HG02763 (cell line): ENCODE results near the gene ACTL10.

Experiments used
- ATAC-seq: cut with Tn5 transposase; IDR thresholded peaks from one replicate; pipeline ENCODE4 v1.9.1; 2021; ENCODE audit warnings: mild to moderate bottlenecking, moderate library complexity; ENCODE audit not compliant: unreplicated experiment

ACTL10 gene

DNA sequence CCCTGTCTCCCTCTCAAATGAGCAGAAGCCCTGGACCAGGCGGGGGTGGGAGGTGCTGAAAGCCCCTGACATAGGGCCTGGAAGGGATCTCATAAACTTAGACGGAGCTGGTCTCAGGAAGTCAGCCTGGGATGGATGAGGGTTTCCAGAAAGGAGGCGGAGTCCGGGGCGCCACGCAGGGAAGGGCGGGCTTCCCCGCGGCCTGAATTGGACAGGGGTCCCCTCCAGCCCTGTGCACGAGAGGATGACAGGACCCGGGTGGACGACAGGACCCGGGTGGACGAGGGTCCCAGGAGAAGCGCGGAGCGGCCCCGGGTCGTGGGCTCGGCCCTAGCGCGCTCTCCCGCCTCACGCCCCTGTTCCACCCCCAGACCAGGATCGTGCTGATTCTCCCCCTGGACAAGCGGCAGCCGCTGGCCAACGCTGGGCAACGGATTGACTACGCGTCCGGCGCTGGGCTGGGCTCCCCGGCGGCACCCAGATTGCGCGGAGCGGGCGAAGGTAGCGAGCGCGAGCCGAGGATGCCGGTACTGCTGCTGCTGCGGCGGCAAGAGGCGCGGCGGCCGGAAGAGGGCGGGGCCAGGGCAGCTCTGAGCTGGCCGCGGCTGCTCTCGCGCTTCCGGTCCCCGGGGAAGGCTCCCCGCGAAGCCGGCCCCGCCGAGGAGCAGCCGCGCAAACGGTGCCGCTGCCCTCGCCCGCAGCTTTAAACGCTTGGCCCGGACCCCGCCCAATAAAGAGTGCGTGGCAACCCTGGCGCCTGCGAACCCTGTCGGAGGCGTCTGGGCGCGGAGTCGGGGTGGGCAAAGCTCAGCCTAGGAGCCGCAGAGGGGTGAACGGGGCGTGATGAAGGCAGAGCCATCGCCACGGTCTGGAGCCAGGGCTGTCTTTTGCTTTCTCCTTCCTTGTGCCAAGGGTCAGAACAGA lies 3.3 kb upstream of the ACTL10 start:
- peak; percentile 41 for ATAC-seq

GRCh38 chr20:33664085-33664761 lies 2.5 kb upstream of the ACTL10 start:
- ATAC-seq: no peak

DNA sequence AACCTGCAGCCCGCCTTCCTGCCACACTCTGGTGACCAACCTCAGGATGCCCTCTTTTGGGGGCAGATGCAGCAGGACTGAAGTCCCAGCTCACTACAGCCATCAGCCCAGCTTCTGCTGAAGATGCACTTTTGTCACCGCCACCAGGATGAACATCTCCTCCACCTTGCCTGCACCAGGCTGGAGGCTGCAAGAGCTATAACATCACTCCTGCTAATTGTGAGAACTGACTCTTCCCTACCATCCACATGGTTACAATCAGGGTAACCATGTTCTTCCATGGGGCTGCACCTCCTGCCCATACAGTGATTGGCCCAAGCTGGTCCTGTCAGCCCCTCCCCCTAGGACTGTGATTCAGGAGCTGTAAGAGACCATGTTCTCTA lies 2.0 kb upstream of the ACTL10 start:
- no peak for ATAC-seq

DNA sequence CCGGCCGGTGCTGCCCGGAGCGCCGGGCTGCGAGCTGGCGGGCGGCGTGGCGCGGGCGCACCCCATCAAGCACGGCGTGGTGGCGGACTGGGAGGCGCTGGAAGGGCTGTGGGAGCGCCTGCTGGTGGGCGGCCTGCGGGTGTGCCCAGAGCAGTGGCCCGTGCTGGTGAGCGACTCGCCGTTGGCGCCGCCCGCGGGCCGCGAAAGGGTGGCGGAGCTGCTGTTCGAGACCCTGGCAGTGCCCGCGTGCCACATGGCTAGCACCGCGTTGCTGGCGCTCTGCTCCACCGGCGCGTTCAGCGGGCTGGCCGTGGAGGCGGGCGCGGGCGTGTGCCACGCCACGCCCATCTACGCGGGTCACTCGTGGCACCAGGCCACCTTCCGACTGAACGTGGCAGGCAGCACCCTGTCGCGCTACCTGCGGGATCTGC lies 517 bp downstream of the ACTL10 start:
- ATAC-seq: no peak

GRCh38 chr20:33667676-33668465 lies 1.1 kb downstream of the ACTL10 start:
- peak; percentile 39 for ATAC-seq

GRCh38 chr20:33668466-33669155 lies 1.9 kb downstream of the ACTL10 start:
- no peak for ATAC-seq

- no peak for ATAC-seq
These were observed 2.5 kb downstream of the ACTL10 start for GRCh38 chr20:33669224-33669623.

DNA sequence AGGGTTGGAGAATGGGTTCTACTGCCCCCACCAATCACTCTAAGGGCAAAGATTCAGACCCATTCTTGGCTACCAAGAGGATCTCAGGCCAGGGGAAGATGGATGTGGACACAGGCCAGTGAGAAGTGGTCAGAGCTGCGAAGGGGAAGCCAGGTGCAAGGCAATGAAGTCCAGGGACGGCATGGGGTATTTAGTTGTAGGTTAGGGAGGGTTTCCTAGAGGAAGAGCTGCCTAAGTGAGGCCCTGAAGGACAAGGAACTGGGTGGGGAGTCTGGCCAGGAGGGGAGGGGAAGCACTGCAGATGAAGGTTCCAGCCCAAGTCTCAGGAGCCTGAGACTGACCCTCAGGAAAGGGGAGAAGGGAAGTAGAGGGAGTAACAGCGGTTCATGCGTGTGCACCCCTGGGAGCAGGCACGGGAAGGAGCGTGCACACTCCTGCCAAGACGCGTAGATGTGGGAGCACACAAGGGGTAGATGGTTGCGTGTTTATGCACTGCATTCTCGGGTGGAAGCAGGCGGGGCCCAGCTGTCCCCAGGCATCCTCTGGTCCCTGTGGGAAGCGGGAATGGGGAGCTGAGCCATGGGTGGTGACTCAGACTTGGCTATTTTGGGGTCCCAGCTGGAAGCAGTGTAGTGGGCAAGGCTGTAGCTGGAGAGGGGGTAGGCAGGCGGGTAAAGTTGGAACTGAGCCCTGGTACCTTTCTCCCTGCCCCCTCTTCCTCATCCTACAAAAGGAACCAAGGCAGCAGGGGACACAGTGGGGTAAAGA lies 3.3 kb downstream of the ACTL10 start:
- ATAC-seq: no peak

DNA sequence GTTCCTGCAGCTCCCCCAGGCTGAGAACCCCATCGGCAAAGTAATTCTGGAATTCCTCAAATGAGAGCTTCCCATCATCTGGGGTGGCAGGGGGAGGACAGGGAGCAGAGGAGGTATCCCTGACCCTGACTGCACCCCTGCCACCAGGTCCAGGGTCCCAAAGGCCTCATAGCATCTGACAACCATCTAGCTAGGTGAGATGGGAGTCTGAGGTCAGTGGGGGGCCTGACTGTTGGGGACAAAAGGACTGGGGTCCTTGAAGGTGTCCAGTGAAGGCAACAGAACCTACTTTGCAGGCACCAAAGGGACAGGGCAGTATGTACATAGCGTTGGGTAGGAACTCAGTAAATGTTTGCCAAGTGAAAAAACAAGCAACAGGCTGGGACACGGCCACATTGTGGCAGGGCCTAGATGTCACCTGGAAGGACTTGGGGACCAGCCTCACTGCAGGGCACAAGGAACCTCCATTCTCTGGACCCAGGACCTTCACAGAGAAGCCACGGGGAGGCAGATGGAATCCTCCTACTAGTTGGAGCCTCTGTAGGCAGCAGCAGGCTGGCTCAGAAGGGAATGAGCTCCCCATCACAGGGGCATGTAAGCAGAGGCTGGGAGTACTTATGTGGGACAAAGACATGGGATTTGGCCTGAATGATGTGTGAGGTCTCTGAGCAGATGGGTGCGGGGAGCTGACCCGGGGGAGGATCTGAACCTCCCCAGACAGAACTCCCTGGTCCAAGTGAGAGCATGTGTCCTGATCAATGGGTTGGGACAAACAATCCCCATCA lies 4.2 kb downstream of the ACTL10 start:
- no peak for ATAC-seq

GRCh38 chr20:33671573-33672288 lies 5.0 kb downstream of the ACTL10 start:
- ATAC-seq: no peak

- ATAC-seq: no peak
These were observed 5.8 kb downstream of the ACTL10 start for GRCh38 chr20:33672426-33673113.

- ATAC-seq: no peak
These were observed 6.3 kb downstream of the ACTL10 start for GRCh38 chr20:33673114-33673409.

- ATAC-seq: no peak
These were observed 6.9 kb downstream of the ACTL10 start for GRCh38 chr20:33673410-33674293.

- peak; percentile 73 for ATAC-seq
These were observed 7.8 kb downstream of the ACTL10 start, which contains the start of gene NECAB3 for GRCh38 chr20:33674294-33675135. TSS of gene NECAB3 (minus strand) at chr20:33674428. CDS start at chr20:33674352, 76 bp downstream.

GRCh38 chr20:33675136-33675959 lies 8.6 kb downstream of the ACTL10 start:
- no peak for ATAC-seq
